ENCODE data around the gene OXA1L. TPM values are rescaled to one million over a fixed set of nuclear protein-coding genes. Genes with fewer than 3 reads are reported as not detected.
"Not testable (repeated sequence)": the region's sequence is repeated elsewhere in the genome, so short reads cannot be mapped to it uniquely, and the experiment has no call there.

Gene OXA1L
- polyA plus RNA-seq, 1 experiment = 181 TPM

- Histone ChIP-seq H3K27ac (ENCODE audit: low read depth, low read length) (no peak overlapping the region), H3K27me3 (ENCODE audit: control insufficient read depth, insufficient read depth, low read length) (no peaks in the 10 kb centered on the region), H3K4me3 (ENCODE audit: low read depth, low read length) (no peak overlapping the region), H3K9me3 (ENCODE audit: control insufficient read depth, insufficient read depth, low read length) (no peaks in the 10 kb centered on the region)
- POLR2A ChIA-PET = interaction anchor here (0.6 kb wide), 1 partner anchor 241 kb away, joined by 3 read pairs; no protein-coding TSS in a partner anchor
- CTCF ChIA-PET = no interaction called here
- TF ChIP-seq CTCF (IDR thresholded peaks at IDR 0.05; ENCODE audit: low read depth, low read length) = no peak
- DNase-seq (ENCODE audit: low read depth, low spot score) = no peak
Measured at GRCh38 chr14:22802860-22803686, 36.6 kb downstream of the OXA1L start.

- H3K9me3 ChIP-seq (ENCODE audit: control insufficient read depth, insufficient read depth, low read length) = no peaks in the 10 kb centered on the region
- H3K27ac ChIP-seq (ENCODE audit: low read depth, low read length) = no peak overlapping the region
- POLR2A ChIA-PET = no interaction called here
- H3K27me3 ChIP-seq (ENCODE audit: control insufficient read depth, insufficient read depth, low read length) = no peaks in the 10 kb centered on the region
- no peak for TF ChIP-seq CTCF (IDR thresholded peaks at IDR 0.05; ENCODE audit: low read depth, low read length)
- DNase-seq (ENCODE audit: low read depth, low spot score) = no peak
- CTCF ChIA-PET = no interaction called here
- no peak overlapping the region for H3K4me3 ChIP-seq (ENCODE audit: low read depth, low read length)
Measured at GRCh38 chr14:22803687-22803974, 37.1 kb downstream of the OXA1L start.

GRCh38 chr14:22805235-22805634 is 38.7 kb downstream of the OXA1L start:
- POLR2A ChIA-PET = interaction anchor here (0.9 kb wide), 1 partner anchor 39 kb away, joined by 3 read pairs; the partner anchor contains the start of gene OXA1L
- H3K4me3 ChIP-seq (ENCODE audit: low read depth, low read length); H3K9me3 ChIP-seq (ENCODE audit: control insufficient read depth, insufficient read depth, low read length); H3K27me3 ChIP-seq (ENCODE audit: control insufficient read depth, insufficient read depth, low read length); DNase-seq (ENCODE audit: low read depth, low spot score); H3K27ac ChIP-seq (ENCODE audit: low read depth, low read length); CTCF ChIA-PET: not testable (repeated sequence)

- Histone ChIP-seq H3K9me3 (ENCODE audit: control insufficient read depth, insufficient read depth, low read length) (no peaks in the 10 kb centered on the region), H3K4me3 (ENCODE audit: low read depth, low read length) (no peak overlapping the region), H3K27ac (ENCODE audit: low read depth, low read length) (no peak overlapping the region), H3K27me3 (ENCODE audit: control insufficient read depth, insufficient read depth, low read length) (no peaks in the 10 kb centered on the region)
- no peak for DNase-seq (ENCODE audit: low read depth, low spot score)
- no peak for TF ChIP-seq CTCF (IDR thresholded peaks at IDR 0.05; ENCODE audit: low read depth, low read length)
- ChIA-PET POLR2A (interaction anchor here (0.5 kb wide), 1 partner anchor 204 kb away, joined by 4 read pairs; no protein-coding TSS in a partner anchor), CTCF (interaction anchor here (0.6 to 1.1 kb wide), 4 partner anchors 15 to 251 kb away, joined by 3 read pairs; no protein-coding TSS in a partner anchor)
Measured at GRCh38 chr14:22807432-22808087, 41.1 kb downstream of the OXA1L start.

- CTCF ChIA-PET = interaction anchor here (0.6 to 1.3 kb wide), 5 partner anchors 14 to 252 kb away, joined by 3 to 6 read pairs (median 3); no protein-coding TSS in a partner anchor
- no peak for TF ChIP-seq CTCF (IDR thresholded peaks at IDR 0.05; ENCODE audit: low read depth, low read length)
- DNase-seq (ENCODE audit: low read depth, low spot score) = no peak
- POLR2A ChIA-PET = no interaction called here
- Histone ChIP-seq H3K9me3 (ENCODE audit: control insufficient read depth, insufficient read depth, low read length) (no peaks in the 10 kb centered on the region), H3K27ac (ENCODE audit: low read depth, low read length) (no peak overlapping the region), H3K27me3 (ENCODE audit: control insufficient read depth, insufficient read depth, low read length) (no peaks in the 10 kb centered on the region), H3K4me3 (ENCODE audit: low read depth, low read length) (no peak overlapping the region)
Measured at GRCh38 chr14:22808388-22809209, 42.1 kb downstream of the OXA1L start.

Measured in AG04450 (cell line).